Progenitor cell of endocrine pancreas (in vitro differentiated cells): ENCODE results near the gene REPS2. TPM values are rescaled to one million over a fixed set of nuclear protein-coding genes. Genes with fewer than 3 reads are reported as not detected.

Experiments used
- DNase-seq: peaks from one replicate; pipeline ENCODE4 v3.0.0; 2021; ENCODE audit warnings: low spot score; ENCODE audit not compliant: unreplicated experiment
- H3K27ac Mint-ChIP-seq: 2 replicates; pipeline ENCODE4 v1.8.0; 2021; ENCODE audit warnings: mild to moderate bottlenecking, moderate library complexity, mixed read lengths
- H3K27me3 Mint-ChIP-seq: 2 replicates; pipeline ENCODE4 v1.8.0; 2021; ENCODE audit warnings: mixed read lengths
- H3K36me3 Mint-ChIP-seq: 2 replicates; pipeline ENCODE4 v1.8.0; 2022; ENCODE audit warnings: mixed read lengths; ENCODE audit not compliant: insufficient read depth
- H3K4me1 Mint-ChIP-seq: 2 replicates; pipeline ENCODE4 v1.8.0; 2021; ENCODE audit warnings: low read depth, mixed read lengths
- H3K4me3 Mint-ChIP-seq: 2 replicates; pipeline ENCODE4 v1.8.0; 2021; ENCODE audit warnings: low read depth, mild to moderate bottlenecking, moderate library complexity, mixed read lengths
- H3K9me3 Mint-ChIP-seq: 2 replicates; pipeline ENCODE4 v1.8.0; 2021; ENCODE audit warnings: low read depth, mixed read lengths
- total RNA-seq: library from RNA; stranded (reverse); gene quantifications from 2 replicates; pipeline ENCODE4 v1.2.1, GENCODE V29; 2021
- TF ChIP-seq, protein P1 (sequence below): fragments of 200-600 bp; sonication (generic); IDR thresholded peaks from one replicate; pipeline ENCODE4 v1.5.0; 2021; ENCODE audit warnings: antibody characterized with exemption, mild to moderate bottlenecking; ENCODE audit not compliant: unreplicated experiment

REPS2 gene
- total RNA-seq, 1 donor from 2014 or later, result 4.3 TPM

DNA sequence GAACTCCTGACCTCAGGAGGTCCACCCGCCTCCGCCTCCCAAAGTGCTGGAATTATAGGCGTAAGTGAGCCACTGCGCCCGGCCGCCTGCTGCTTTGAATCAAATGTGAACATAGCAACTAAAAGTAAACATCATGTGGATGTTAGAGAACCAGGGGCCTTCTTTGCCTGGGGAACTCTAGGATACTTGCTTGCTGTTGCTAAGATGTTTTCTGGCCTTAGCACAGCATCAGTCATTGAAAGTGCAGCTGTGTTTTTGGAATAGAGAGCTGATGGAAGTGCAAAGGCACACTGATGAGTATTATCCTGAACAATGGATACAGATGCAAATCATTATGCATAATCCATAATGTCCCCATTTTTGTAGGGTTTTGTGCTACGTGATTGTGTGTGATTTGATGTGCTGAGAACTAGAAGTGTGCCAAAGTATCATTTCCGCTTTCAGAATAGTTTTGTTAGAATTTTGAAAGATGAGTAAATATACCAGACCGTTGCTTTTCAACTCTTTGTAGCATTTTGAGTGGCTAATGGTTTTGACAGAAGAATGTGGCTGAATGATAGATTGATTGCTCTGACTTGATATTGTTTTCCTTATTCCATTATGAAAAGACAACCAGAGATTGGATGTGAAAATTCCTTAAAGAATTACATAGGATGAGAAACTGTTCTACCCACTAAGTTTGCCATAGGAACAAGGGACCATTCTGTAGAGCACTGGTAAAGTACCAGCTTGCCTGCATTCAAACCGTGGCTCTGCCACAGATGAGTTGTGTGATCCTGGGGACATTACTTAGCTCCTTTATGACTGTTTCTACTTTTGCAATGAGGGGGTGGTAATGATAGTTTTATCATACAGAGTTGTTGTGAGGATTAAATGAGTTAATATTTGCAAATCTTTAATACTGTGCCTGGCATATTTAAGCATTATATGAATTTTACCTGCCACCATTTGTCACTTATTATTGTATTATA lies 74.7 kb downstream of the REPS2 start:
- Mint-ChIP-seq H3K4me1 (peaks cover 3% of the 10 kb centered on the region), H3K36me3 (no peaks in the 10 kb centered on the region), H3K9me3 (no peaks in the 10 kb centered on the region), H3K27ac (no peak overlapping the region), H3K27me3 (peaks cover 7% of the 10 kb centered on the region), H3K4me3 (no peak overlapping the region)
- TF ChIP-seq, protein P1, sequence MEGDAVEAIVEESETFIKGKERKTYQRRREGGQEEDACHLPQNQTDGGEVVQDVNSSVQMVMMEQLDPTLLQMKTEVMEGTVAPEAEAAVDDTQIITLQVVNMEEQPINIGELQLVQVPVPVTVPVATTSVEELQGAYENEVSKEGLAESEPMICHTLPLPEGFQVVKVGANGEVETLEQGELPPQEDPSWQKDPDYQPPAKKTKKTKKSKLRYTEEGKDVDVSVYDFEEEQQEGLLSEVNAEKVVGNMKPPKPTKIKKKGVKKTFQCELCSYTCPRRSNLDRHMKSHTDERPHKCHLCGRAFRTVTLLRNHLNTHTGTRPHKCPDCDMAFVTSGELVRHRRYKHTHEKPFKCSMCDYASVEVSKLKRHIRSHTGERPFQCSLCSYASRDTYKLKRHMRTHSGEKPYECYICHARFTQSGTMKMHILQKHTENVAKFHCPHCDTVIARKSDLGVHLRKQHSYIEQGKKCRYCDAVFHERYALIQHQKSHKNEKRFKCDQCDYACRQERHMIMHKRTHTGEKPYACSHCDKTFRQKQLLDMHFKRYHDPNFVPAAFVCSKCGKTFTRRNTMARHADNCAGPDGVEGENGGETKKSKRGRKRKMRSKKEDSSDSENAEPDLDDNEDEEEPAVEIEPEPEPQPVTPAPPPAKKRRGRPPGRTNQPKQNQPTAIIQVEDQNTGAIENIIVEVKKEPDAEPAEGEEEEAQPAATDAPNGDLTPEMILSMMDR, result no peak
- no peak for DNase-seq

DNA sequence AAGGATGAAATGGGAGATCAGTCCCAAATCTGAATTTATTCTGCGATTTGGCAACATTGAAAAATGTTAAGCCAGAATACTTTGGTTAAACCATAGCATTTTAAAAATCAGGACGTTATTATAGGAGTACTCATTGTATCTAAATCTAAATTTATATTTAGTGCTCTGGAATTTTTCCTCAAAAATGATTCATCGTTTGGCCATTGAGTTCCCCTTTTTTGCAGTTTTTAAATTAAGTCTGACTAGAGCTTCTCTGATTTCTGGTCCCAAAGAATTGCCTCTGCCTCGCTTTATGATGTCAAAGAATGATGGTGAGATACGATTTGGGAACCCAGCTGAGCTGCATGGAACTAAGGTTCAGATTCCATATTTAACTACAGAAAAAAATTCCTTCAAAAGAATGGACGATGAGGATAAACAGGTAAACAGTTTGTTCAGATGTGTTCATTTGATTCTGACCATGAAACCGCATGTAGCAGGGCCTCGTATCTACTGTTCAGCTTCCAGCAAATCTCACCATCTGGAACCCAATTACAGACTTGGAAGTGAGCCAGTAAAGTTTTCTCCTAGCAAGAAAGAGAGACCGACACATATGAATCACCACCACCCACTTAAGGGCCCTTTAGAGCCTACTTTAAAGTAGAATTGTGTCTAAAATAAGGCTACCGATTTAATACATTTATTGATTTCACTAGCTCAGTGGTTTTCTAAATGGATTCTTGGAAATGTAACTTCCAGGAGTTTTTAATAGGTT lies 75.6 kb downstream of the REPS2 start:
- no peaks in the 10 kb centered on the region for H3K36me3 Mint-ChIP-seq
- no peak for DNase-seq
- peaks cover 3% of the 10 kb centered on the region for H3K4me1 Mint-ChIP-seq
- H3K4me3 Mint-ChIP-seq, result no peak overlapping the region
- H3K9me3 Mint-ChIP-seq, result no peaks in the 10 kb centered on the region
- TF ChIP-seq, protein P1, result no peak
- peaks cover 11% of the 10 kb centered on the region for H3K27me3 Mint-ChIP-seq
- no peak overlapping the region for H3K27ac Mint-ChIP-seq

DNA sequence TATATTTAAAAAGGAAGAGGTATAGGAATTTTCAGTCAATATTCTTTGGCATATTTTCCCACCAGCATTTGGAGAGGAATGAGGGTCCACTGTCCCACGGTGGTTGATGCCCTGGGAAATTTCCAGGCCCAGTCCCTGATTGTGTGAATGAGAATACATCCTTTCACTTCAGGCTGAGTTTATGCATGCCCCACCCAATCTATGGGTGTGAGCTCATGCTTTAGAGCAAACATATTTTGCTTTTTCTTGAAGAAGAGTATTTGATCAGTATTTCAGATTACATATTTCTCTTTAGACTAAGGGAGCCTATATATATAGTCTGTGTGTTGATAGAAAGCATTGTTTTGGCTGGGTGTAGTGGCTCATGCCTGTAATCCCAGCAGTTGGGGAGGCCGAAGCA lies 77.2 kb downstream of the REPS2 start:
- no peaks in the 10 kb centered on the region for H3K36me3 Mint-ChIP-seq
- H3K4me3 Mint-ChIP-seq, result no peak overlapping the region

DNA sequence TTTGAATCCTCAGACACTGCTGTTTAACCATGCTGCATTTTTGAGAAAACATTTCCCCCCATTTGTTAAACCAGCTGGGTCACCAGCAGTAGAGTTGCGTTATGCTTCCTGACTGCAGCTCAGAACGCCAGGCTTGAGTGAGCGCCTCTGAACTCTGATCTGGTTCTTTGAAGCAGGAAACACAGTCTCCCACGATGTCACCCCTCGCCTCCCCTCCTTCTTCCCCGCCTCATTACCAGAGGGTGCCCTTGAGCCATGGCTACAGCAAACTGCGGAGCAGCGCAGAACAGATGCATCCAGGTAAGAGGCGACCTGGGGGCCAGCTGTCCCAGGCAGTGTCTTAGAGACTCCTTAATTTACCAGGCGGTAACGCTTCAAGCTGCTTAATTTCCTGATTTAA lies 78.4 kb downstream of the REPS2 start:
- Mint-ChIP-seq H3K4me3 (no peak overlapping the region), H3K9me3 (no peaks in the 10 kb centered on the region), H3K4me1 (peaks cover 3% of the 10 kb centered on the region), H3K27ac (no peak overlapping the region), H3K27me3 (peaks cover 14% of the 10 kb centered on the region), H3K36me3 (no peaks in the 10 kb centered on the region)
- DNase-seq, result no peak
- TF ChIP-seq, protein P1, result no peak

More for the DNA sequence above, 77.2 kb downstream of the REPS2 start:
- H3K9me3 Mint-ChIP-seq, result no peaks in the 10 kb centered on the region
- peaks cover 14% of the 10 kb centered on the region for H3K27me3 Mint-ChIP-seq
- TF ChIP-seq, protein P1, result no peak
- no peak for DNase-seq
- peaks cover 3% of the 10 kb centered on the region for H3K4me1 Mint-ChIP-seq
- H3K27ac Mint-ChIP-seq, result no peak overlapping the region

DNA sequence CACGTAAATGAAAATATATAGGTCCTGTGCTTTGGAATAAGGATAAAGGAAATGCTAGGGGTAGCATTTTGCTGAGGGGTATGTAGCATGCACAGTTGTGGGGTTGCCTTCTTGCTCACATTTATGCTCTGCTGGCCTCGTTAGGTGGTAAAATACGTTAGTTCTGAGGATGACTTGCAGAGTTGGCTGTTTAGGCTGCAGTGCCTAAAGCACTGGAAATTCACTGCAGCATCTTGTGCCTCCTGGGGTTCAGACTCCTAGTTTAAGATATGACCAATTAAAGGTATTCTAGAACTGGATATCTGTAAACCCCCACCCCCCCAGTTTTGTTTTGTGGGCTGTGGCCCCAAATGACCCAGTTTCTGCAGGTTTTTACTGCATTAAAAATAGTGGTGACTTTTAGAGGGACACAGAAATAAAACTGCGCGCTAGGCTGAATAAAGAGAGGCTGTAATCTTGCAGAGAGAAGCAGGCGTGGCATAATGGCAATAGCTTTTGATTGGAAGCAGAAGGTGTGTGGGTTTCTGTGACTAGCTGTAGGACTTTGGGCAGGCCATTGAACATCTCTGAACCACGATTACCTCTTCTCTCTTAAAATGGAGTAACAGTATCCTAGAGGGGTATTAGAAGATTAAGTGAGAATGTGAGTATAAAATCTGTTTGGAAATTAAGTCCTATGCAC lies 79.3 kb downstream of the REPS2 start:
- Mint-ChIP-seq H3K36me3 (no peaks in the 10 kb centered on the region), H3K4me1 (peaks cover 3% of the 10 kb centered on the region), H3K27me3 (peaks cover 14% of the 10 kb centered on the region), H3K9me3 (no peaks in the 10 kb centered on the region), H3K4me3 (no peak overlapping the region), H3K27ac (no peak overlapping the region)
- no peak for DNase-seq
- TF ChIP-seq, protein P1, result no peak
